HepG2 (cell line): ENCODE measurements around the gene KIAA1217. TPM values are rescaled to one million over a fixed set of nuclear protein-coding genes. Genes with fewer than 3 reads are reported as not detected.

ENCODE experiments used
- ATAC-seq: fragments of 200-7000 bp; cut with Tn5 transposase; 3 replicates; pipeline ENCODE4 v1.9.1; 2020; ENCODE audit warnings: mild to moderate bottlenecking, moderate library complexity
- BruUV-seq: library from RNA; stranded (reverse); fragments of 400-500 nt; replicated peaks from 2 replicates; lab custom pipeline; 2021; lab: Mats Ljungman, UMichigan
- CTCF ChIA-PET: fragments of 300-600 bp; formaldehyde crosslinking; extraction: SDS; loops from one replicate; lab custom pipeline; 2021; ENCODE audit warnings: low total read pairs, inconsistent platforms, low intra/inter-chr PET ratio; lab: Yijun Ruan, JAX
- POLR2A ChIA-PET: fragments of 350-600 bp; sonication (Branson Sonifier 250); formaldehyde crosslinking; loops from one replicate; lab custom pipeline; 2020; ENCODE audit warnings: antibody characterized with exemption, inconsistent platforms; lab: Yijun Ruan, JAX
- DNase-seq: peaks from one replicate; pipeline ENCODE4 v3.0.0-alpha.2; 2015; ENCODE audit warnings: low spot score
- FAIRE-seq: peaks from 3 replicates; lab custom pipeline; 2011; peaks lifted over from hg19 to GRCh38; lab: Jason Lieb, UNC
- H2AFZ ChIP-seq: one replicate; pipeline ENCODE4 v1.6.1; 2011; ENCODE audit warnings: low read length, inconsistent platforms
- H3K27ac ChIP-seq: fragments of 300-600 bp; 3 replicates; pipeline ENCODE4 v1.8.0; 2011; ENCODE audit warnings: mixed run types, mild to moderate bottlenecking, mixed read lengths, low read length, inconsistent platforms; ENCODE audit not compliant: insufficient read depth; ENCODE audit errors: extremely low read length
- H3K27me3 ChIP-seq, 2 experiments: fragments of 200-600 bp in 1 of 2; 2 replicates in 1 of 2; 3 replicates in 1 of 2; pipeline versions ENCODE4 v1.6.0 to v1.8.0; 2011; ENCODE audit warnings: low read length in 2 of 2, mild to moderate bottlenecking in 2 of 2, moderate library complexity in 2 of 2, inconsistent platforms in 1 of 2; ENCODE audit not compliant: insufficient read depth in 2 of 2, control insufficient read depth in 1 of 2
- H3K36me3 ChIP-seq, 2 experiments: fragments of 200-600 bp in 1 of 2; replicated peaks in 1 of 2; 2 replicates in 1 of 2; 3 replicates in 1 of 2; pipeline versions ENCODE4 v1.5.1 to v1.8.0; 2011; ENCODE audit warnings: low read length in 2 of 2, inconsistent platforms in 1 of 2; ENCODE audit not compliant: insufficient read depth in 2 of 2, control insufficient read depth in 1 of 2
- H3K4me1 ChIP-seq: 2 replicates; pipeline ENCODE4 v1.5.1; 2012; ENCODE audit warnings: low read length, inconsistent platforms; ENCODE audit not compliant: insufficient read depth
- H3K4me2 ChIP-seq: 2 replicates; pipeline ENCODE4 v1.6.0; 2011; ENCODE audit warnings: low read depth, low read length, inconsistent platforms
- H3K4me3 ChIP-seq, 3 experiments: fragments of 200-600 bp in 1 of 3; sonication (generic), shearing (Covaris generic) in 1 of 3; replicated peaks in 1 of 3; 2 replicates each; pipeline ENCODE4 v1.5.1; 2011 to 2016; ENCODE audit warnings: low read length in 3 of 3, inconsistent platforms in 2 of 3, low read depth in 2 of 3, mild to moderate bottlenecking in 2 of 3, control low read depth in 1 of 3, mixed read lengths in 1 of 3; ENCODE audit not compliant: insufficient read depth in 1 of 3
- H3K79me2 ChIP-seq: one replicate; pipeline ENCODE4 v1.6.1; 2011; ENCODE audit warnings: low read length, inconsistent platforms; ENCODE audit not compliant: insufficient read depth
- H3K9ac ChIP-seq: 2 replicates; pipeline ENCODE4 v1.6.0; 2011; ENCODE audit warnings: mild to moderate bottlenecking, low read depth, low read length, inconsistent platforms; ENCODE audit not compliant: insufficient read depth
- H3K9me3 ChIP-seq: 2 replicates; pipeline ENCODE4 v1.5.1; 2012; ENCODE audit warnings: mild to moderate bottlenecking, low read length
- H4K20me1 ChIP-seq: 2 replicates; pipeline ENCODE4 v1.6.0; 2011; ENCODE audit warnings: inconsistent platforms, mild to moderate bottlenecking, low read length, moderate library complexity; ENCODE audit not compliant: insufficient read depth
- ASH2L ChIP-seq: fragments of 300-600, 200-600 bp; sonication (generic); IDR thresholded peaks from 2 replicates; pipeline ENCODE4 v1.7.0; 2017; ENCODE audit warnings: low read depth, mild to moderate bottlenecking, moderate library complexity, mixed read lengths, low read length; ENCODE audit not compliant: insufficient read length
- CEBPB ChIP-seq: IDR thresholded peaks from 2 replicates; pipeline ENCODE4 v1.6.1; 2011; ENCODE audit warnings: low read depth, low read length, improper control_type of control experiment, borderline replicate concordance
- MIER2 ChIP-seq: IDR thresholded peaks from 2 replicates; pipeline ENCODE4 v1.6.1; 2016; ENCODE audit warnings: missing biosample characterization, missing genetic modification reagents
- PITX1 ChIP-seq: sonication (generic); formaldehyde crosslinking; IDR thresholded peaks from 2 replicates; pipeline ENCODE4 v1.5.1; 2020; ENCODE audit warnings: mild to moderate bottlenecking, missing genetic modification reagents
- REXO4 ChIP-seq: sonication (generic); formaldehyde crosslinking; IDR thresholded peaks from 2 replicates; pipeline ENCODE4 v1.8.0; 2022; ENCODE audit warnings: missing genetic modification reagents, mild to moderate bottlenecking, borderline replicate concordance
- TCF7 ChIP-seq: sonication (generic); IDR thresholded peaks from 2 replicates; pipeline ENCODE4 v1.6.1; 2016; ENCODE audit warnings: antibody characterized with exemption, low read depth
- ZFP36L2 ChIP-seq: sonication (generic); formaldehyde crosslinking; IDR thresholded peaks from 2 replicates; pipeline ENCODE4 v1.4.0; 2020; ENCODE audit warnings: missing genetic modification reagents
- WGBS: methylation state at CpG from one replicate; pipeline ENCODE4 v1.1.6; 2017; ENCODE audit warnings: low lambda C conversion rate; 5-methylcytosine and 5-hydroxymethylcytosine counted together
- in situ Hi-C: cut with HindIII; loops from 2 replicates; pipeline ENCODE4 v1.10.0; 2017; ENCODE audit warnings: low pct_unique_long_range_greater_than_20kb; ENCODE audit not compliant: extremely low pct_ligation_motif_present
- intact Hi-C: fragments of 100-400 bp; cut with micrococcal nuclease; formaldehyde crosslinking; loops from one replicate; pipeline ENCODE4 v1.10.0; 2022; ENCODE audit not compliant: unreplicated experiment
- polyA plus RNA-seq, 8 experiments: library from polyadenylated mRNA; depleted of rRNA in 3 of 8; stranded (reverse) in 7 of 8; unstranded in 1 of 8; fragments of >200 nt; fragmentation: Illumina TruSeq in 4 of 8; extraction: Trizol in 4 of 8; gene quantifications; 2 replicates each; pipeline versions ENCODE4 v1.2.1 to v1.2.3, GENCODE V29; 2011 to 2016; ENCODE audit warnings: low read depth in 4 of 8, missing spikeins in 1 of 8, mixed read lengths in 1 of 8; ENCODE audit not compliant: insufficient read depth in 1 of 8
- total RNA-seq, 5 experiments: library from RNA; depleted of rRNA; stranded (reverse); fragments of >200 nt; fragmentation: Illumina TruSeq; extraction: Trizol; gene quantifications; 2 replicates each; pipeline ENCODE4 v1.2.3, GENCODE V29; 2016; ENCODE audit warnings: low read depth in 1 of 5
- TF ChIP-seq, protein P1 (sequence below): sonication (generic); formaldehyde crosslinking; conservative IDR thresholded peaks from 2 replicates; pipeline ENCODE4 v1.4.0; 2020; ENCODE audit warnings: missing genetic modification reagents
- TF ChIP-seq, protein P2 (sequence below): sonication (generic); formaldehyde crosslinking; IDR thresholded peaks from 2 replicates; pipeline ENCODE4 v1.5.0; 2020; ENCODE audit warnings: missing genetic modification reagents, mild to moderate bottlenecking, borderline replicate concordance

Gene KIAA1217
- total and polyA plus RNA-seq, 2 of the 13 experiments (the other 11 are each of a cell fraction or from before 2014, with no cell fraction given) = 4.6 to 10.9 TPM

DNA sequence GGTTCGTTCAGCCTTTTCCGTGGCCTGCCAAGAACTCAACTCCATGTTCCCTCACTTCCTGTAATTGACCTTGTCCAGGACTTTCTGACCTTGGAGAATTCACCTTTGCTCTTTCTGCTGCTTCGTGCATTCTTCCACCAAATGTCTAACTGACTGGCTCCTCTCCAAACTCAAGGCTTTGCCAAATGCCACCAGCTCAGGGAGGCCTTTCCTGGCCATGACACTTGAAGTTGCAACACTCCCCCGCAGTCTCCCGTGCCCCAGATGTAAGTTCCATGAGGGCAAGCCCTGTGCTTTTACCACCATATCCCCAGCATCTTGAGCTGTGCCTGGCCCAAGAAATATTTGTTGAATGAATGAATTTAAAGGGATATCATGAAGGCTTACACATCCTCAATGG is 276.4 kb downstream of the KIAA1217 start:
- WGBS = 93% methylated on average over 5 of the region's 5 CpGs
- H3K27me3 ChIP-seq = no peaks in the 10 kb centered on the region
- H3K9ac ChIP-seq = no peak overlapping the region
- H4K20me1 ChIP-seq = no peaks in the 10 kb centered on the region
- no peaks in the 10 kb centered on the region for H3K9me3 ChIP-seq
- H3K79me2 ChIP-seq = no peaks in the 10 kb centered on the region
- no peak overlapping the region for H3K4me3 ChIP-seq
- H3K4me1 ChIP-seq = peaks cover 17% of the 10 kb centered on the region
- no TSS peak for BruUV-seq
- in situ Hi-C loops = no loop called here
- CTCF ChIA-PET = no interaction called here
- POLR2A ChIA-PET = interaction anchor here (0.6 kb wide), 1 partner anchor 16 kb away, joined by 3 read pairs; no protein-coding TSS in a partner anchor
- intact Hi-C loops = no loop called here
- peaks cover 4 to 16% of the 10 kb centered on the region in 2 experiments; a peak in 4 of 5 replicates for H3K36me3 ChIP-seq
- no peak overlapping the region for H3K27ac ChIP-seq
- no peak overlapping the region for H3K4me2 ChIP-seq
- ATAC-seq (no peak), FAIRE-seq (no peak), DNase-seq (no peak)
- TF ChIP-seq CEBPB = 0 out of 2 replicates have a peak, but pooled peaks have one; percentile 3
- TF ChIP-seq ZFP36L2 (CRISPR knock-in tag) = no peak
- no peak overlapping the region for H2AFZ ChIP-seq

DNA sequence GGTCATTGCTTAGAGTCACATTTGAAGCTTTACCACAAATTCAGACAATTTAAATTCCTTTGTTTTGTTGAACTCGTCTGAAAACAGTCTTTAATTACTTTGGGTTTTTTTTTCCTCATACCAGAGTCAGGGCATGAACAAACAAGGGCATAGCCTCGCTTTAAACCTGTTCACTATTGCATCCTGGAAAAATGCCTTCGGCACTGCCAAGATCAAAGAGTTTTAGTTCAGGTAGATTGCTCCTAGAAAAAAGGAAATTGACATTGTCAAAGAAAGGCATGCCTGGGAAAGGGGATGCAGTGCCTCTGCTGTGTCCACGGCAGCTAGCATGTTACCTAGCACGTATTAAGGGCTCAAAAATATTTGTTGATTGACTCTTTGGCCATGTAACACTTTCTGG is 279.7 kb downstream of the KIAA1217 start:
- ChIA-PET POLR2A (no interaction called here), CTCF (no interaction called here)
- Histone ChIP-seq H3K4me3 (no peak overlapping the region), H3K4me2 (no peak overlapping the region), H3K9ac (no peak overlapping the region), H3K36me3 (peaks cover 7 to 22% of the 10 kb centered on the region in 2 experiments; a peak in 4 of 5 replicates), H4K20me1 (no peaks in the 10 kb centered on the region), H3K27me3 (no peaks in the 10 kb centered on the region), H3K9me3 (no peaks in the 10 kb centered on the region), H3K27ac (no peak overlapping the region), H3K79me2 (no peaks in the 10 kb centered on the region), H2AFZ (no peak overlapping the region), H3K4me1 (peaks cover 17% of the 10 kb centered on the region)
- DNase-seq = peak; percentile 36
- 76% methylated on average over 5 of the region's 5 CpGs for WGBS
- TF ChIP-seq ASH2L (no peak), PITX1 (CRISPR knock-in tag) (no peak), MIER2 (CRISPR knock-in tag) (no peak), REXO4 (CRISPR knock-in tag) (no peak), TCF7 (peak; percentile 43; the same call in 1 of the 2 replicates)
- TF ChIP-seq, protein P1, sequence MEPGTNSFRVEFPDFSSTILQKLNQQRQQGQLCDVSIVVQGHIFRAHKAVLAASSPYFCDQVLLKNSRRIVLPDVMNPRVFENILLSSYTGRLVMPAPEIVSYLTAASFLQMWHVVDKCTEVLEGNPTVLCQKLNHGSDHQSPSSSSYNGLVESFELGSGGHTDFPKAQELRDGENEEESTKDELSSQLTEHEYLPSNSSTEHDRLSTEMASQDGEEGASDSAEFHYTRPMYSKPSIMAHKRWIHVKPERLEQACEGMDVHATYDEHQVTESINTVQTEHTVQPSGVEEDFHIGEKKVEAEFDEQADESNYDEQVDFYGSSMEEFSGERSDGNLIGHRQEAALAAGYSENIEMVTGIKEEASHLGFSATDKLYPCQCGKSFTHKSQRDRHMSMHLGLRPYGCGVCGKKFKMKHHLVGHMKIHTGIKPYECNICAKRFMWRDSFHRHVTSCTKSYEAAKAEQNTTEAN (CRISPR knock-in tag) = no peak
- TF ChIP-seq, protein P2, sequence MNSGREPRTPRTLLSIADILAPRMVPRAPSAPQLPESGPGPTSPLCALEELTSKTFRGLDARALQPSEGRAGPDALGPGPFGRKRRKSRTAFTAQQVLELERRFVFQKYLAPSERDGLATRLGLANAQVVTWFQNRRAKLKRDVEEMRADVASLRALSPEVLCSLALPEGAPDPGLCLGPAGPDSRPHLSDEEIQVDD (CRISPR knock-in tag) = no peak
- no TSS peak for BruUV-seq
- ATAC-seq = no peak
- in situ Hi-C loops = no loop called here
- FAIRE-seq = no peak
- intact Hi-C loops = no loop called here
